Daoy (cell line): ENCODE results near the gene NEK5. TPM values are rescaled to one million over a fixed set of nuclear protein-coding genes. Genes with fewer than 3 reads are reported as not detected.

Experiments
- total RNA-seq: library from RNA; depleted of rRNA; stranded (reverse); fragments of >200 nt; shearing (Covaris generic); gene quantifications from 2 replicates; pipeline ENCODE4 v1.2.3, GENCODE V29; 2014; rRNA removed

NEK5 gene
- total RNA-seq, 1 experiment from 2014 or later, result 0.23 TPM

Other genes with a start within 250 kb of the NEK5 start
- gene ATP7B, start 117.6 kb downstream of the NEK5 start, total RNA-seq, result 1.5 TPM in 2 replicates
- gene ALG11, start 116.7 kb downstream of the NEK5 start, total RNA-seq, result 6.9 and 19.1 TPM in 2 replicates
- 5.8 and 6.0 TPM in 2 replicates for gene UTP14C, start 104.4 kb downstream of the NEK5 start, total RNA-seq
- gene NEK3, start 30.5 kb upstream of the NEK5 start, total RNA-seq, result 17.1 and 17.8 TPM in 2 replicates